A549 treated with DMSO at 1 μM for 4 hours (cell line): Measurements from ENCODE around the gene PCDHGC4. TPM values are rescaled to one million over a fixed set of nuclear protein-coding genes. Genes with fewer than 3 reads are reported as not detected.

Experiments used
- total RNA-seq: library from RNA; stranded (reverse); fragments of 200-300 nt; extraction: Qiagen RNA extraction; gene quantifications from 5 replicates; pipeline ENCODE4 v1.2.3, GENCODE V29; 2022; ENCODE audit warnings: low read depth

PCDHGC4 gene
- not detected in 5 replicates for total RNA-seq

DNA sequence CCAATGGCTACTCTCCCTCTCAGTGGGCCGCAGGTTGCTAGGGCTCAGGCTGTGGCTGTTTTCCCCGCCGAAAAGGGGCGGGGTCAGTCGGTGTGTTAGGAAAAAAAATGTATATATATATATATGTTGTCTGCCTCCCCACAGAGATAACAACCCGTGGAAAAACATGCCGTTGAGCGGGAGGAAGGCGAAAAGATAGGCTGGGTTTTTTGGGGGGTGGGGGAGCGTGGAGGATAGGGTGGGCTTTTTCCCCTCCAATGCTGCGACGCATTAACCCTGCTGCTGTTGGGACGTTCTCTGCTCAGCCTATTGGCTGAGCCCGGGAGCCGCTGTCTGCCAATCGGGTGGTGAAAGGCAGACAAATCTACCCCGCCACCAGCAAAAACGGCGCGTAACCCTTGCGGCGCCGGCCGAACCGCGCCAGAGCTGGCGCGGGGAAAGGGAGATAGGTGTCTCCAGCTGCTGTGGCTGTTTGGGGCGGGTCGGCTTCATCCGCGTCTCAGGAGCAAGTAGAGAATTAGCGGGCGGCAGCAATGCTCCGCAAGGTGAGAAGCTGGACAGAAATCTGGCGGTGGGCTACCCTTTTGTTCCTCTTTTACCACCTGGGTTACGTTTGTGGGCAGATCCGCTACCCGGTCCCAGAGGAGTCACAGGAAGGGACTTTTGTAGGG is at the start of gene PCDHGC4:
Gene PCDHGC4, plus strand, starts transcription at position 390 of the 671 bp plus-strand sequence. Its CDS starts 144 bp downstream, at position 534.

DNA sequence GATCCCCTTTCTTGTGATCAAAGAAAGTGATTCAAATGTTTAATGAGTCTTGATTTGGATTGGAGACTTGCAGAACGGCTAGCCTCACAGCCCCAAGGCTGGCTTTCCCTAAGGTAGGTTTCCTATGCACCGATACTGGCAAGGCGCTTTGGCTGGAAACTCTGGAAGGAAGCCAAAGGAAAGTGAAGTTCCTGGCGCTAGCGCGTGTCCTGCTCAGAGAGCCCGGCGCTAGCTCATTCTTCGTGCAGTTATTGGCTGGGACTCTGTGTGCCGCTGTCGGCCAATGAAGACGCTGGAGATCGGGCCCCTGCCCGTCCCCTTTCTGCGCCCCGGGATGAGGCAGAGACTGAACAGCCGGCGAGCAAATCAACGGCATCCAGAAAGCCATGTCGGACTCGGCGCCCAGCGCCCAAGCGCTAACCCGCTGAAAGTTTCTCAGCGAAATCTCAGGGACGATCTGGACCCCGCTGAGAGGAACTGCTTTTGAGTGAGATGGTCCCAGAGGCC is 9.2 kb upstream of the PCDHGC4 start, which contains the start of gene PCDHGC3:
Gene PCDHGC3, plus strand, starts transcription at position 342 of the 507 bp plus-strand sequence. Its CDS starts 151 bp downstream, at position 493.

DNA sequence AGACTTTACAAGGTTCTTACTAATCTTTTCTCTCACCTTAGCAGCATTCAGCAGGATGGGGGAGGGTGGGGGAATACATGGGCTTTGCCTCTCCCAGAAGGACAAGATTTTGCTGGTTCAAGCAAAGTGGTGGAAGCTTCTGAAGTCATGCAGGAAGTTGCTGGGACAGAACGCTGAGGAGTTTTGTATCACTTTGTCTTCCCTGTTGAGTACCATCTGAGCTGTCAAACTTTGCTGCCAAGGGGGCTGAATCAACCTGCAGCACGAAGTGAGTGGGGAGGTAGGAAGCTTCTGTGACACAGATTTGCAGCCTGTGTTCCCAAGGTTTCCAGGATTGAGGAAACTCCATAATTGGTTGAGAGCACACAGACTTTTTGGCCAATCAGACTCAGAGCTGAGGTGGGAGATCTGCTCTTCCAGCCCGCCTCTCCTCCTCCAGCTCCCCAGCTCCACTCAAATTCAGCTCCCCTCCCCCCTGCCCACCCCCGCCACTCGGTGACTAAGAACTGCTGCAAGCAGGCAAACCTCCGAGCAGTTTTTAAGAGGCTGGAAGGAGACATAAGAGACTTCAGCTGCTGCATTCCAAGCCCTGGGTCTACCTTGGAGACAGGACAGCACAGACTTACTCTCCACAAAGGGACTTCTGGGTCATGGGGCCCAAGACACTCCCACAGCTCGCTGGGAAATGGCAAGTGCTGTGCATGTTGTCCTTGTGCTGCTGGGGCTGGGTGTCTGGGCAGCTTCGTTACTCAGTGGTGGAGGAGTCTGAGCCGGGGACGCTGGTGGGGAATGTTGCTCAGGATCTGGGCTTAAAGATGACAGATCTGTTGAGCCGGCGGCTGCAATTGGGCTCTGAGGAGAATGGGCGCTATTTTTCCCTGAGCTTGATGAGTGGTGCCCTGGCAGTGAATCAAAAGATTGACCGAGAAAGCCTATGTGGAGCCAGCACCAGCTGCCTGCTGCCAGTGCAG is 4.0 kb downstream of the PCDHGC4 start, which contains the start of gene PCDHGC5:
Gene PCDHGC5, plus strand, starts transcription at position 491 of the 971 bp plus-strand sequence. Its CDS starts 160 bp downstream, at position 651.

Other genes starting within 250 kb of the PCDHGC4 start
- 0.05 to 0.06 TPM in 2 of 5 replicates, not detected in the others for gene PCDHB15, start 239.6 kb upstream of the PCDHGC4 start, total RNA-seq
- not detected in 5 replicates for gene SLC25A2, start 181.0 kb upstream of the PCDHGC4 start, total RNA-seq
- 67.8 to 84.2 TPM (median 73.3 TPM) in 5 replicates for gene TAF7, start 164.2 kb upstream of the PCDHGC4 start, total RNA-seq
- gene PCDHGA1, start 154.5 kb upstream of the PCDHGC4 start, total RNA-seq, result 0.37 to 0.48 TPM (median 0.40 TPM) in 5 replicates
- gene PCDHGA2, start 146.3 kb upstream of the PCDHGC4 start, total RNA-seq, result 0.66 to 0.87 TPM (median 0.76 TPM) in 5 replicates
- gene PCDHGA3, start 141.2 kb upstream of the PCDHGC4 start, total RNA-seq, result 0.02 to 0.04 TPM (median 0.03 TPM) in 3 of 5 replicates, not detected in the others
- gene PCDHGB1, start 134.9 kb upstream of the PCDHGC4 start, total RNA-seq, result 1.6 to 2.1 TPM (median 1.8 TPM) in 5 replicates
- gene PCDHGA4, start 130.0 kb upstream of the PCDHGC4 start, total RNA-seq, result 0.09 to 0.17 TPM (median 0.14 TPM) in 5 replicates
- gene PCDHGB2, start 125.0 kb upstream of the PCDHGC4 start, total RNA-seq, result 0.09 to 0.20 TPM (median 0.14 TPM) in 4 of 5 replicates, not detected in the other
- gene PCDHGA5, start 120.9 kb upstream of the PCDHGC4 start, total RNA-seq, result 0.07 to 0.22 TPM (median 0.18 TPM) in 5 replicates
- gene PCDHGB3, start 114.8 kb upstream of the PCDHGC4 start, total RNA-seq, result 0.19 to 0.37 TPM (median 0.31 TPM) in 5 replicates
- 0.19 to 0.39 TPM (median 0.26 TPM) in 5 replicates for gene PCDHGA6, start 111.1 kb upstream of the PCDHGC4 start, total RNA-seq
- 0.84 to 1.3 TPM (median 1.1 TPM) in 5 replicates for gene PCDHGA7, start 102.3 kb upstream of the PCDHGC4 start, total RNA-seq
- 0.77 to 1.0 TPM (median 0.88 TPM) in 5 replicates for gene PCDHGB4, start 97.3 kb upstream of the PCDHGC4 start, total RNA-seq
- 0.02 to 0.03 TPM (median 0.02 TPM) in 3 of 5 replicates, not detected in the others for gene PCDHGA8, start 92.4 kb upstream of the PCDHGC4 start, total RNA-seq
- gene PCDHGB5, start 87.1 kb upstream of the PCDHGC4 start, total RNA-seq, result 2.3 to 2.7 TPM (median 2.6 TPM) in 5 replicates
- 0.04 to 0.09 TPM (median 0.06 TPM) in 4 of 5 replicates, not detected in the other for gene PCDHGA9, start 82.3 kb upstream of the PCDHGC4 start, total RNA-seq
- gene PCDHGB6, start 77.0 kb upstream of the PCDHGC4 start, total RNA-seq, result 0.09 to 0.23 TPM (median 0.13 TPM) in 5 replicates
- 0.03 TPM in 1 of 5 replicates, not detected in the others for gene PCDHGA10, start 72.0 kb upstream of the PCDHGC4 start, total RNA-seq
- 0.06 to 0.08 TPM (median 0.06 TPM) in 4 of 5 replicates, not detected in the other for gene PCDHGB7, start 67.4 kb upstream of the PCDHGC4 start, total RNA-seq
- not detected in 5 replicates for gene PCDHGA11, start 64.0 kb upstream of the PCDHGC4 start, total RNA-seq
- 0.02 to 0.03 TPM in 2 of 5 replicates, not detected in the others for gene PCDHGA12, start 54.5 kb upstream of the PCDHGC4 start, total RNA-seq
- gene PCDHGC3, start 9.1 kb upstream of the PCDHGC4 start, total RNA-seq, result 5.7 to 7.4 TPM (median 6.8 TPM) in 5 replicates
- gene PCDHGC5, start 4.1 kb downstream of the PCDHGC4 start, total RNA-seq, result 0.05 TPM in 1 of 5 replicates, not detected in the others
- 102 to 110 TPM (median 107 TPM) in 5 replicates for gene DIAPH1, start 134.0 kb downstream of the PCDHGC4 start, total RNA-seq
- gene HDAC3, start 151.8 kb downstream of the PCDHGC4 start, total RNA-seq, result 44.8 to 53.9 TPM (median 50.6 TPM) in 5 replicates
- gene RELL2, start 152.0 kb downstream of the PCDHGC4 start, total RNA-seq, result 3.5 to 5.7 TPM (median 4.0 TPM) in 5 replicates
- 7.7 to 11.9 TPM (median 9.8 TPM) in 5 replicates for gene FCHSD1, start 166.4 kb downstream of the PCDHGC4 start, total RNA-seq
- gene ARAP3, start 197.2 kb downstream of the PCDHGC4 start, total RNA-seq, result 3.6 to 6.0 TPM (median 4.8 TPM) in 5 replicates